T-helper 22 cell (primary cell): ENCODE data around the gene NUMB.

ENCODE experiments used
- DNase-seq: peaks from one replicate; pipeline ENCODE4 v3.0.0-alpha.2; 2020; ENCODE audit warnings: low read depth

NUMB gene

DNA sequence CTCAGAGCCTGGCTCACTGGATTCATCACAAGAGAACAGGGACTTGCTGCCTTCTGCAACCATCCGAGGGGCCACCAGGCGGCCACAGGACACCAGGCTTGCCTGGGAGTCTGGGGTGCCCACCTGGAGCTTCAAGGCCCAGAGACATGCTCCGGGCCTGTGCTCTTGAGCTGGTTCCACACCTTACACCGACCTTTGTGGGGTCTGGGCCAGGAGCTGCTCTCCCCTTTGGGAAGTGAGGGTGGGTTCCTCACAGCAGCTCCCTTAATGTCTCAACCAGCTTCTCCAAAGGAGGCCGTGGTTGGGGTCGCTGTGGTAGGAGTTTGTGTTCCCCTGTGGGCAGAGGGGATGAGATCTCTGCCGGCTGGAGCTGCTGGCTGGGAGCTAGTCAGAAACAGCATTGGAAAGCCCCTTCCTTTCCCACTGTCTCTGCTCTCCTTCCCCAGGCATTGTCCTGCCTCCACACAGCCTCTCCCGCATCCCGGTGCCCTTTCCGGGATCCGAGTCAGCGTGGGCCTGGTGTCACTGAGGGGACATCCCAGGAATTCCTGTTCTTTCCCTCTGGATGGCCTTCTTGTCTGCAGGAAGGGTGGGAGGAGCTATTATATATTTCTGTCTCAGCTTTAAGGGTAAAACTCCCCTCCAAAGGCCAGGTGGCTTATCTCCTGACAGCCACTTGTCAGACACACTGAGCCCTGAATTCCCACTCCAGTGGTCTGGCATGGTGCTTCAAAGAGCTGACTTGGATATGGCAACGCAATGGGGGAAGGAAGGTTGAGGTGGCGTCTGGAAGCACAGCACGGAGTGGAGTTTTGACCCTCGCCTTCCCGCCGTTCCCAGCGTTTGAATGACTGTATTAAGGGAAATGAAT lies 226.1 kb downstream of the NUMB start:
- no peak for DNase-seq

DNA sequence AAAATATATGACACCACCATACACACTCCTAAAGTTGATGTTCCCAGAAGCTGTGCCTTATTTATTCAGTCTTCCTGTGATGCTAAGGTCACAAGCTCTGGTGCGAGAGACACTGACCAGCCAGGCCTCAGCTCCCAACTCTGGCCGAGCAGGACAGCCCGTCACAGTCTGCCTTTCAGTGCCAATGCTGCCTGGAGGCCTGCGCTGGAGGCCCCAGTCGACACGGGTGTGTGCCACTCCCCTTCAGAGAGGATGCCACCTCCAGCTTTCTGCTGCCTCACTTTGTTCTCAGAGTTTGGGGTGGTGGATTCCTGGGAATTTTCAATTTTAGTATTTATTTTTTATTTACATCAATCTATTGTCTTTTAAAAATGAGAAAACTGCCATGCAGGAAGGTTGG lies 228.3 kb downstream of the NUMB start:
- DNase-seq, result no peak

DNA sequence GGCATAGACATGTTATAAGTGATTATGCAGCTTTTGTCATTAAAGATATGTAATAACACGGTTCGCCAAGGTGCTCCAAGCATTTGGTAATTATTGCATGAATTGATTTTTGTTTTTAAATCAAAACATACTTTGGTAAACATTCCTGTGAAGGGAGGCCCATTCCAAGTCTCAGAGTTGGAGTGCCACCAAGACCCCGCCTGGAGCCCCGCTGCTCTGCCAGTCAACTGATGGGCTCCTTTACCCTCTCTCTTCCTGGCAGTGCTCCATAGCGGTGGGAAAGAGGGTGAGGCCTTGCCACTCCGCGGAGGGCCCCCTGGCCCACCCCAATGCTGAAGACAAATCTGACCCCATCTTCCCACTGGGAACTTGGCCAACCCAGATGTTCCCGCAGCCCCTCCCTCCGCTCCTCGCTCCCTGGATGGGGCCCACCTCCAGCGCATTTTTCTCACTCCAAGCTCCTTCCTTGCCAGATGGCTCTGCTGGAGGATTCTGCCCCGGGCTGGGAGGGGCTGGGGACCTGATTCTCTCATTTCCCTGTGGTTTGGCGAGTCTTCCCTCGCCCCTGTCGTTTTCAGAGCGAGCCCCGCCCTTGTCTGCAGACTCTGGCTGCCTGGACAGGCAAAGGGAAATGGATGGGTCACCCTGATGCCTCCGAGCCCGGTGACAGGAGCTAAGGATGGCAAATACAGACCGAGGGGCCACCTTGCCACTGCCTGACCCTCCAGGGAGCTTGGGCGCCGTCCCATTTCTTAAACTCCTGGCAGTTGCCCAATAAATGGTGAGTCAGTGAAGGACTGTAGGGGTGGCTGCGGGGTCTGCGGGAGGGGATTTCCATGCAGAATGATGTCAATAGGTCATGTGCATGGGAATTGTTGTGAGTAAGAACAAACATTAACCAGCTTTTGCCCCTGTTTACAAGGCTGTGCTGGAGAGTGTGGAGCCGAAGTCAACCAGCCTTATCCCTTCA lies 230.2 kb downstream of the NUMB start:
- DNase-seq, result no peak

DNA sequence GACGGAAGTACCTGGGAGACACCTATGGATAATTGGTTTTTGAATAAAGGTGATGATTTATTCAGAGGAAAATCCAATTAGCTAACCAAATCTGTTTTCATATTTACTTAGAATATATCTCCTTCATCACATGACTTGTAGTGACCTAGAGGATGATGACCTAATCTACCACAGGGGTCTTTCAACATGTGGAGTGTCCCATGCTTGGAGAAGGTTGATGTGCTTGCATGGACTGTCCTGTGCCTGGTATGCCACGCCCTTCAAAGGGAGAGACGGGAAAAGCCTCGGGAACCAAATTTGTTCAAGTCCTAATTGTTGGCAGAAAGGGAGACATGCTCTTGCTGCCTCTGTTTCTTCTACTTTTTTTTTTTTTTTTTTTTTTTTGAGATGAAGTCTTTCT lies 232.8 kb downstream of the NUMB start:
- DNase-seq, result no peak
